ENCODE data around the gene SUPT20HL1.
"Not testable (repeated sequence)": the region's sequence is repeated elsewhere in the genome, so short reads cannot be mapped to it uniquely, and the experiment has no call there.

The SUPT20HL1 gene

GRCh38 chrX:24360272-24360671, at the start of gene SUPT20HL1:
Gene SUPT20HL1 (plus strand): TSS chrX:24360639. CDS start chrX:24362761, 2,122 bp downstream.
- no peak for DNase-seq

DNA sequence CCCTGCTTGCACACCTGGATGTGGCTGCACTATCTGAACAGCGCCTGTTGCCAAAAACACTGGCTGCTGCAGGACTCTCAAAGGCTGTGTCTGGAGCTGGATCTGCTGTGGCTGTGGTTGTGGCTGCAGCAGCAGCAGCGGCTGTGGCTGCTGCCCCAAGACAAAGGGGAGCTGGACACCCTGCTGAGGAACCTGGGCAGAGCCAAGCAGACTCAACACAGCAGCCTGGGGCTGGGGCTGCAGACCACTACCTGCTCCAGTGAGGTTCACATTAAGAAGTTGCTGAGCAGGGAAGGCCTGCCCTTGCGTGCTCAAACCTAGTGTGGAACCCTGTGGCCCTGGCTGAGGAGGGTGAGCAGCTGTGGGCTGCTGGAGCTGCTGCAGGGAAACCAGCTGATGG, 49.5 kb upstream of the SUPT20HL1 start:
- DNase-seq, result not testable (repeated sequence)

DNA sequence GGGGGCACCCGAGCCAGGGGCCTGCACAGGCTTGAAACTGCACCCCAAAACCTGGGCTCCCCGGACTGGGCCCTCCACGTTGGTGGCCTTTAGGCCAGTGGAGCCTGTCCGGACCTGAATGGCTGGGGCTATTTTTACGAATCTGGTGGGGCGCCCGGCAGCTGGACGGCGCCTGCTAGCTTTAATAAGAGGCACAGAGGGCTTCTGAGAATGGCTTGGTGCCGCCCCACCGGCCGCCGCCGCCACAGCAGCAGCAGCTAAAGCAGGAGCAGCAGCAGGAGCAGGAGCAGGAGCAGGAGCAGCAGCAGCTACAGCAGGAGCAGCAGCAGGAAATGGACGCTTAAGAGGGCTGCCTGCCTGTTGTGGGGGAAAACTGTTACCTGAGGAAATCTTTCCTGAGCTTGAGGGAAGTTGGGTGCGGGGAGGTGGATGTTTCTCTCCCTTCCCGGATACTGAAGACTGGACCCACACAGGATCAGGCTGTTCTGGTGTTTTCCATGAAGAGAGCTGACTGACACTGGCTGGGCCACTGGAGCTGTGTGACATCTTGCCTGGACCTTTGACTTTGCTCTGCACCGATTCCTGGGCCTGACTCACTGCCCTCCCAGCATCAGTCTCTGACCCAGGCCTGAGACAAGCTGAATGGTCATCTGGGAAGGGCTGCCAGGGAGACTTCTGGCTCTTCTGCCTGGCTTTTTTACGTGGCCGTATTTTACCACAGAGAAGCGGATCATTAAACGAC, 48.8 kb upstream of the SUPT20HL1 start:
- DNase-seq, result not testable (repeated sequence)

DNA sequence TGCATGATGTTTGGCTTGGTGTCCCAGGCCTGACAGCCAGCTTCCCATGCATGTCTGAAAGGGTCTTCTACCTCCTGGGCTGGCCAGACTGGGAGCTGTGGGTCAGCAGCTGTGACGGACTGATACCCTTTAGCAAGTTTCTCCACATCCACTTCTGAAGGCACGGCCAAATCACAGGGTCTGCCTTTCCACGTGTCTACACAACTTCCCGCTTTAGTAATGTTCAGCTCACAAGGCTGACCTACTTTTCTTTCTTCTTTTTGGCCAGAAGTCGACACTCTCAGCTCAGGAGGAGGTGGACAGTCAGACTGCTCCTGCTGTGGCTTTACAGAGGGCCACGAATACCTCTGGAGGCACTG, 48.2 kb upstream of the SUPT20HL1 start:
- not testable (repeated sequence) for DNase-seq

DNA sequence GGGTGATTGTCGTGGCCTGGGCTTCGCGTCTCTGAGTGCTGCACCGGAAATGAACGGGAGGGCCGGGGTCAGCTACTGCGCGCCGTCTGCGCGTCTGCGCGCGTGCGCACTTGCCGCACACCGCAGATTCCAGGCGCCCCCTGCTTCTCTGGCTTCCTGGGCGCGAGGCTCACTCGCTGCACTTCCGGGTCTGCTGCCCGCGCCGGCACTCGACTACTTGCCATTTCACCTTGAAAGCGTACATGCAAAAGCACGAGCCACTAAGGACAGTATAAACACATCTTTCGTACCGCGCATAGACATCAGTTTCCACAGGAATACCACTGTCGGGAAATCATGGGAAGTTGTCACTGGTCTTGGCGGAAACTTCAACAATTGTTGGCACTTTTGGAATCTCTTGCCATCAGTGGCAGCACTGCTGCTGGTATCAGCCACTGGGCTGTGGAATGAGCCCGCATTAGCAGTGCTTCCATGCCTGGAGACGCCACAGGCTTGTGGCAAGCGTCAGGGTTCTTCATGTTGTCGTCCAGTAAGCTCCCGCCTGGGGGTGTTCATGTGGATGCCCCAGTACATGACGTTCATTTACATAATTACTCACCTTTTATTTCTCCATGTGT, 46.3 kb upstream of the SUPT20HL1 start, which contains the start of gene SUPT20HL2:
Gene SUPT20HL2, minus strand, starts transcription at position 51 of the 617 bp plus-strand sequence. CDS start 754 bp downstream, outside the sequence.
- DNase-seq, result no peak

DNA sequence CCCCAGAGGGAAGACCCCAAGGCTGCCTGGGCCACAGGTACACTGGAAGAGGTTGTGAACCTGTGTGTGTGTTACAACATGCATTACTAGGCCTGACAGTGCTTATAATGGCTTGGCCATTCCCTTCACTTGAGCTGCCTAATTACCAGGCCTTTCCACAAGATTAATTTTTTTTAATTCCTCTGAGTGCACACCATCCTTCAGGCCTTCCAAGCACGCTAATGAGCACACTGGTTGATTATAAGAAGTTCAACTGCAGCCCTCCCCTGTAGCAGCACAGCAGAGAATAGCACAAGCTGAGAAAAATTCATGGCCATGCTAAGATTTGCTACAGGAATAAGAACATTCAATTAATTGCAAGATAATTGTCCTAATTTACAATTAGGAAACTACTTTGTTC, 44.3 kb upstream of the SUPT20HL1 start:
- DNase-seq, result no peak

DNA sequence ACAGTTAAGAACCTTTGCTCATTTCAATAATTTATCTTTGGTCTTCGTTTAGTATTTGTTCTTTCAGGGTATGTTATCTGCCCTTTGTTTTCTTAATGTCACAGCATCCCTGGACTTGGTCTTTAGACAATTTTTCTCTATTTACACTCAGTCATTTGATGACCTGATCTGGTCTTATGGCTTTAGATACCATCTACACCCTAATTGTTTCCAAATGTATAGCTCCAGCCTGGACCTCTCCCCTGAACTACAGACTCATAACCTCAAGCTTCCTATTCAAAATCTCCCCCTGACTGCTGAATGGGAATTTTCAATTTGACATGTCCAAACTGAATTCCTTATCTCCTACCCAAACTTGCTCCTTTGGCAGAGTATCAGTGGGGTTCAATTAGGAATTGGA, 42.9 kb upstream of the SUPT20HL1 start:
- DNase-seq, result no peak

DNA sequence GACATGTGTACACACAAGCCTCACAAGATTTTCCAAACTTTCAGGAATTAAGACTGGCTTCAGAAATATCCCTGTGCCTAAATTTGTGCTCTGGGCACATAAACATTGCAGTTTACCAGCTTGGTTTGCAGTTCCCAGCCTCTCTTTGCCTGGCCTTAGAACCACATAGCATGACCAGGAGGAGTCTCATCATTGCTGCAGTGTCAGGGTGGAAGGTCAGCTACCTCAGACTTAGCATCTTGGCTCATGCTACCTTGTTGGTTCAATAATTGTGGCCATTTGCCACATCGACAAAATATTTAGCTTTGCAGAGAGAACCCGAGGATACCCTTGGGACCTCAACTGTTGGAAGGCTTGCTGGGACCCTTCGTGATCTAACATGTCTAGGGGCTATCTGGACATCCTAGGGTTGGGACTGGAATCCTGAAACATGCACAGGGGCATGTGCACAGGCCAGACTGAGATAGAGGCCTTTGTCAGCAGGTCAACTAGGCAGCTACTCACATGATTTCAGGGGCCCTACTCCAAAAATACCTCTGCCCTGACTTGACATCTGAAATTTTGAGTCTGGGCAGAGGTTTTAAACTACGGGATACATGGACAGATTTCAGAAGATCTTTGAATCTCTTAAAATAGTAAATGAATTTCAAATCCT, 38.6 kb upstream of the SUPT20HL1 start:
- DNase-seq, result no peak

DNA sequence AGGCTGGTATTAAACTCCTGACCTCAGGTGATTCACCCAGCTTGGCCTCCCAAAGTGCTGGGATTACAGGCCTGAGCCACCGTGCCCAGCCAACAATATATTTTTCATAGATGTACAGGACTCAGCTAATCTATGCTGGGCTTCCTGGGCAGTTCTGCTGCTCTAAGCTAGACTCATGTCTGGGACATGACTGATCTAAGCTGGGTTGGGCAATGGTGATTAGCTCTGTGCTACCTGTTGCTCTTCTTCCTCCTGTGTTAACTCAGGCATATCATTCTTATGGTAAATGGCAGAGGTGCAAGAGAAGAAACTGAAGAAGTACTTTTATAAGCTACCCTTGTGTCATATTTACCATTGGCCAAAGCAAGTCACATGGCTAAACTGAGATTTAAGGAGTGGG, 35.2 kb upstream of the SUPT20HL1 start:
- DNase-seq, result no peak

- no peak for DNase-seq
These were observed 27.6 kb upstream of the SUPT20HL1 start for GRCh38 chrX:24332878-24333277.

DNA sequence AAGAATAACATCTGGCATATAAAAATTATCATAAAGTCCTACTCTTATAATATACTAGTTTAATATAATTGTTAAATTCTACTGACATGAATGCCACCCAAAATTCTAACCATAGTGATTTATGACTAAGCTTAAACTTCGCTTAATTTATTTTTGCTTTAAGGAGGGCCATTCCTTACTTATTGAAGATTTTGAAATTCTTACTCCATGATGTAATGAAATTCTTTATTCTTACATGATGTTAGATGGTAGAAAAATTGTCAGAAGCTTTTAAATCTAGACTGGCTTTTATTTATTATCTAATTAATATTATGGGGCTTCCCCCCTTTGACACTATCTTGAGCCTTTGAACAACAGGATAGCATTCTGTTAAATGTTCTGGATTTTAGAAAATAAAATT, 27.1 kb upstream of the SUPT20HL1 start:
- no peak for DNase-seq

GRCh38 chrX:24334461-24334860, 26.0 kb upstream of the SUPT20HL1 start:
- no peak for DNase-seq

DNA sequence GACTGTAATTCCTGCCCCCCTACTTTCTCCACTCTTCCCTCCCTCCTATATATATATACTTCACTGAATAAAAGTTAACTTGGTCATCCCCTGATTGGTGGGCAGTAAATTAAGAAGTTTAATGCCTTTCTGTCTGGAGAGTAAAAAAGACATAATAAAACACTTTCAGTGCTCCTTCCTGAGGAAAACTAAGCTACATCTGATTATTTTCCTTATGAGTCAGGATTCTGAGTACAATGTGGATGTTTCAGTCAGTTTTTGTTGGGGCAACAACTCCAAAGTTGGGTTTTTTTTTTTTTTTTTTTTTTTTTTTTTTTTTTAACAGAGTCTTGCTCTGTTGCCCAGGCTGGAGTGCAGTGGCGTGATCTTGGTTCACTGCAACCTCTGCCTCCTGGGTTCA, 24.6 kb upstream of the SUPT20HL1 start:
- DNase-seq, result no peak

- no peak for DNase-seq
These were observed 20.5 kb upstream of the SUPT20HL1 start for GRCh38 chrX:24339911-24340310.

- no peak for DNase-seq
These were observed 19.9 kb upstream of the SUPT20HL1 start for GRCh38 chrX:24340501-24340900.

DNA sequence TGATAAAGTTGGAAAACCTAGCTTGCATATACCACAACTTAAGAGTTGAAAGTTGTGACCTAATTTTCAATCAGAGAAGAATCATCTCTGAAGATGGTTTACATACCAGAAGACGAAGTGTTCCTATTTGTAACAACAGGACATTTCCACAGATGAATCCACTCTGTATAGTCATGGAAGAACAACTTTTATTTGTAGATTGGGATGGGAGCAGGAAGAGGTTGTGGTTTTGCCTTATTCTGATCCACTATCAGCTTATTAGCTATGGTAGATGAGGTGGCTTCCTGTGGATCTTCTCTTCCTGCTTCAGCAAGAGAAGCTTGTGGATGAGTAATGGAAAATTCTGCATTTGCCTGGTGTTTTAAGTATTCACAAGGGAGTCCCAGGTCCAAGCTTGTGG, 18.6 kb upstream of the SUPT20HL1 start:
- no peak for DNase-seq

DNA sequence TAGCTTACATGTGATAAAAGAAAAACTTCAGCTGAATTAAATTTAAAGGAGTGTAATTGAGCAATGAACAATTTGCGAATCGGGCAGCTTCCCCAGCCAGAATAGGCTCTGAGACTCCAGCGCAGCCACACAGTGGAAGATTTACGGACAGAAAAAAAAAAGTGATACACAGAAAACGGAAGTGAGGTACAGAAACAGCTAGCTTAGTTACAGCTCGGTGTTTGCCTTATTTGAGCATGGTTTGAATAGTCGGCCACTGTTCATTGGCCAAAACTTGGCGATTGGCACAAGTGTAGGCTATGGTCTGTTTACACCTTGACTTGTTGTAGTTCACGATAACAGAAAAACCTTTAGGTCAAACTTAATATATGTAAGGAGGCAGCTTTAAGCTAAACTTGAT, 16.7 kb upstream of the SUPT20HL1 start:
- DNase-seq, result no peak

DNA sequence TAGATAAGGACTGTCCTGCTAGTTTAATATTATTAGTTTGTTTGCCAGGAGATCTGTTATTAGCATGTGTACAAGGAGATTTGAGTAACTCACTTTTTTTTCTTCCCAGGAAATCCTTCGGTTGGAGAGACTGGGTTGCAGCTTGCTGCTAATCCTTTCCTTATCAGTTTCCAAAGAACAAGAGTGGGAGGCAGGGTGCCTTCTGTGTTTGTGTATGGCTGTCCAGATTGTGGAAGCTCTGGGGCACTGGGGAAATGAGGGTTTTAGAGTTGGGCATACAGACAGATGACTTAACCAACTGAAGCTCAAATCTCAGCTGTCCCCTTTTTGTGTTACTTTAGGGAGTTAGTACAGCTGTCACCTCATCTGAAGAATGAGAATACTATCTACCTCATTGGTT, 12.6 kb upstream of the SUPT20HL1 start:
- DNase-seq, result no peak

GRCh38 chrX:24350217-24350616, 10.2 kb upstream of the SUPT20HL1 start:
- no peak for DNase-seq

GRCh38 chrX:24355095-24355494, 5.3 kb upstream of the SUPT20HL1 start:
- no peak for DNase-seq

DNA sequence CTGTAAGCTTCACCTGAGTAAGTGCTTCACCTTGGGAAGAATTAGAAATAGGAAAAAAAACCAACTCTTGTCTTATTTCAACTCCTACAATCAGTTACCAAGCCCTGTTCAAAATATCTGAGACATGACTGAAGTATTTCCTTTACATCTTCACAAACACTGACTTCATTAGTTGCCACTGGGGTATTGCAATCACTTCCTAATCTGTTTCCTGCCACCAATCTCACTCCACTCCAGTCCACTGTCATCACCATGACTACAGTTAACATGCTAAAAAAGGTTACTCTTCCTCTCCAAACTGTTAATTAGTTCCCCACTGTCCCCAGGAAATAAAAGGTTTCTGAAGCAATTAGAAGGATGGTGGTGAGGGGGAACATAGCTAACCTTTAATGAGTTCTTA, 3.3 kb upstream of the SUPT20HL1 start:
- no peak for DNase-seq

- DNase-seq, result not testable (repeated sequence)
These were observed 1.8 kb downstream of the SUPT20HL1 start for GRCh38 chrX:24362089-24362745.

GRCh38 chrX:24363432-24364181, 3.2 kb downstream of the SUPT20HL1 start:
- not testable (repeated sequence) for DNase-seq

Measured in activated naive CD4-positive, alpha-beta T cell treated with Interleukin-2 at 50 U/mL for 16 hours (primary cell).